Endothelial cell of umbilical vein (primary cell): ENCODE results near the gene CCDC60. TPM values are rescaled to one million over a fixed set of nuclear protein-coding genes. Genes with fewer than 3 reads are reported as not detected.

Experiments used
- BruUV-seq: library from RNA; stranded (reverse); fragments of 400-500 nt; replicated peaks from 2 replicates; lab custom pipeline; 2021; lab: Mats Ljungman, UMichigan
- CTCF ChIA-PET: fragments of 300-600, 350-600 bp; sonication (Branson Sonifier 250); formaldehyde crosslinking; loops from one replicate; lab custom pipeline; 2021; ENCODE audit warnings: antibody characterized with exemption, inconsistent platforms; lab: Charles Lee
- POLR2A ChIA-PET: fragments of 300-600, 350-600 bp; sonication (Branson Sonifier 250); formaldehyde crosslinking; loops from one replicate; lab custom pipeline; 2021; ENCODE audit warnings: antibody characterized with exemption, inconsistent platforms; lab: Charles Lee
- DNase-seq: peaks from one replicate; pipeline ENCODE4 v3.0.0-alpha.2; 2011; ENCODE audit warnings: low read depth, low spot score
- FAIRE-seq: peaks from 2 replicates; lab custom pipeline; 2011; peaks lifted over from hg19 to GRCh38; lab: Jason Lieb, UNC
- H2AFZ ChIP-seq: 2 replicates; pipeline ENCODE4 v1.6.0; 2012; ENCODE audit warnings: low read depth, low read length, control low read depth, inconsistent platforms
- H3K27ac ChIP-seq: 2 replicates; pipeline ENCODE4 v1.5.1; 2011; ENCODE audit warnings: low read depth, mild to moderate bottlenecking, control low read depth, low read length, moderate library complexity; ENCODE audit not compliant: insufficient read depth
- H3K27me3 ChIP-seq, 2 experiments: 2 replicates each; pipeline versions ENCODE4 v1.6.0 to v1.6.1; 2011; ENCODE audit warnings: low read length in 2 of 2, mixed read lengths in 1 of 2; ENCODE audit not compliant: control insufficient read depth in 2 of 2, insufficient read depth in 2 of 2
- H3K36me3 ChIP-seq, 2 experiments: 2 replicates in 1 of 2; 3 replicates in 1 of 2; pipeline ENCODE4 v1.5.1; 2011; ENCODE audit warnings: low read length in 2 of 2, mild to moderate bottlenecking in 1 of 2, moderate library complexity in 1 of 2; ENCODE audit not compliant: control insufficient read depth in 2 of 2, insufficient read depth in 2 of 2; ENCODE audit errors: extremely low read depth in 1 of 2
- H3K4me1 ChIP-seq: 3 replicates; pipeline ENCODE4 v1.5.1; 2011; ENCODE audit warnings: mild to moderate bottlenecking, low read length; ENCODE audit not compliant: control insufficient read depth, insufficient read depth; ENCODE audit errors: extremely low read depth
- H3K4me2 ChIP-seq: 2 replicates; pipeline ENCODE4 v1.6.1; 2011; ENCODE audit warnings: low read length, control low read depth, mixed read lengths; ENCODE audit not compliant: insufficient read depth
- H3K4me3 ChIP-seq, 3 experiments: fragments of 200-600 bp in 1 of 3; sonication (generic), shearing (Covaris generic) in 1 of 3; replicated peaks in 1 of 3; 2 replicates each; pipeline ENCODE4 v1.5.1; 2011 to 2016; ENCODE audit warnings: control low read depth in 3 of 3, low read length in 3 of 3, mild to moderate bottlenecking in 2 of 3, inconsistent platforms in 1 of 3, low read depth in 1 of 3, moderate library complexity in 1 of 3; ENCODE audit not compliant: insufficient read depth in 1 of 3
- H3K79me2 ChIP-seq: 2 replicates; pipeline ENCODE4 v1.6.0; 2012; ENCODE audit warnings: low read length, inconsistent platforms; ENCODE audit not compliant: control insufficient read depth, insufficient read depth
- H3K9ac ChIP-seq: replicated peaks from 2 replicates; pipeline ENCODE3; 2011; ENCODE audit warnings: low read length, control low read depth; ENCODE audit not compliant: insufficient read depth; ENCODE audit errors: extremely low read depth
- H3K9me1 ChIP-seq: replicated peaks from 3 replicates; pipeline ENCODE4 v1.6.0; 2011; ENCODE audit warnings: mild to moderate bottlenecking, low read length; ENCODE audit not compliant: control insufficient read depth, insufficient read depth; ENCODE audit errors: extremely low read depth
- H3K9me3 ChIP-seq: replicated peaks from 2 replicates; pipeline ENCODE4 v1.5.1; 2012; ENCODE audit warnings: low read length, inconsistent platforms; ENCODE audit not compliant: control insufficient read depth, insufficient read depth
- H4K20me1 ChIP-seq: replicated peaks from 2 replicates; pipeline ENCODE3; 2011; ENCODE audit warnings: mild to moderate bottlenecking, low read length; ENCODE audit not compliant: control insufficient read depth, insufficient read depth; ENCODE audit errors: extremely low read depth
- EZH2 ChIP-seq: IDR thresholded peaks from 2 replicates; pipeline ENCODE4 v1.6.1; 2012; ENCODE audit warnings: borderline replicate concordance, low read depth, mild to moderate bottlenecking, moderate library complexity, low read length, inconsistent platforms; ENCODE audit not compliant: severe bottlenecking
- FOS ChIP-seq: IDR thresholded peaks from 2 replicates; pipeline ENCODE4 v1.6.1; 2011; ENCODE audit warnings: mild to moderate bottlenecking, low read length, moderate library complexity, borderline replicate concordance; ENCODE audit not compliant: insufficient read depth
- GATA2 ChIP-seq: IDR thresholded peaks from 2 replicates; pipeline ENCODE4 v1.7.0; 2011; ENCODE audit warnings: low read depth, mild to moderate bottlenecking, moderate library complexity, mixed read lengths, low read length; ENCODE audit not compliant: insufficient read length, insufficient read depth
- JUN ChIP-seq: IDR thresholded peaks from 2 replicates; pipeline ENCODE4 v1.6.1; 2011; ENCODE audit warnings: borderline replicate concordance, low read depth; ENCODE audit not compliant: insufficient read length, insufficient read depth
- MYC ChIP-seq: IDR thresholded peaks from one replicate; pipeline ENCODE4 v1.6.1; 2011; ENCODE audit warnings: mild to moderate bottlenecking, low read depth, low read length
- POLR2A ChIP-seq: IDR thresholded peaks from 2 replicates; pipeline ENCODE4 v1.6.1; 2012; ENCODE audit warnings: low read depth, mild to moderate bottlenecking, control low read depth, low read length
- POLR2AphosphoS5 ChIP-seq: IDR thresholded peaks from 2 replicates; pipeline ENCODE4 v1.6.1; 2012; ENCODE audit warnings: low read depth, mild to moderate bottlenecking, control low read depth, low read length, moderate library complexity; ENCODE audit not compliant: insufficient read depth
- dilution Hi-C: fragments of 300-500 bp; cut with MboI; formaldehyde crosslinking; loops from one replicate; pipeline ENCODE4 v1.15.0; 2019; ENCODE audit warnings: low sequenced_read_pairs; ENCODE audit not compliant: extremely low pct_ligation_motif_present
- intact Hi-C: fragments of 100-400 bp; cut with micrococcal nuclease; formaldehyde crosslinking; loops from one replicate; pipeline ENCODE4 v1.10.0; 2022
- polyA plus RNA-seq, 4 experiments: library from polyadenylated mRNA; depleted of rRNA in 3 of 4; stranded (reverse) in 3 of 4; unstranded in 1 of 4; fragments of >200 nt; gene quantifications; 2 replicates each; pipeline versions ENCODE4 v1.2.1 to v1.2.3, GENCODE V29; 2011 to 2012; ENCODE audit warnings: missing spikeins in 1 of 4
- total RNA-seq: library from RNA; stranded (reverse); gene quantifications from 2 replicates; pipeline ENCODE4 v1.2.3, GENCODE V29; 2021
- TF ChIP-seq, protein P1 (sequence below), 2 donors: IDR thresholded peaks; 1 replicate in 1 of 2; 2 replicates in 1 of 2; pipeline ENCODE4 v1.5.1; 2011; ENCODE audit warnings: low read length in 2 of 2, mild to moderate bottlenecking in 2 of 2, moderate library complexity in 2 of 2, control low read depth in 1 of 2, inconsistent platforms in 1 of 2, low read depth in 1 of 2; ENCODE audit not compliant: insufficient read depth in 1 of 2; ENCODE audit errors: extremely low read depth in 1 of 2
- TF ChIP-seq, protein P2 (sequence below): IDR thresholded peaks from 2 replicates; pipeline ENCODE4 v1.6.1; 2011; ENCODE audit not compliant: insufficient read depth, insufficient read length

Gene CCDC60
- total and polyA plus RNA-seq, 2 donors (not counting 3 experiments of a cell fraction or from before 2014, with no cell fraction given), result not detected

DNA sequence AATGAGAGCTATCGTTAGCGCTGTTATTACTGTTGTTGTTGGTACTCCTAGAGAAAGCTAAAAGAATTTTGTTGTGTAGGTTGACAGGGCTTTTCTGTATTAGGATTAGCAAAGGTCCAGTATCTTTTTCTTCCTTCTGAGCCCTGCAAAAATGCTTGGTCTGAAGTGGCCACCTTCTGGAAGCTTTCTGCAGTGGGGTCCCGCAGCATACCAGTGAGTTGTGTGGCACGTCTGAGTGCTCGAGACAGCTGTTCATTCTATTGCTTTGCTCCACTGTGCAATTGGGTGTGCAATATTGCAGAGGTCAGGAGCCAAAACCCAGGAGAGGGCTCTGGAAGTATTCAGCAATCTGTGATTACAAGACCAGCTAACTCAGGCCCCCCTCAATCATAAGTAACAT, 57.1 kb downstream of the CCDC60 start:
- BruUV-seq, result no TSS peak
- DNase-seq (no peak), FAIRE-seq (no peak)
- no peaks in the 10 kb centered on the region for H3K4me1 ChIP-seq
- no peak for TF ChIP-seq FOS
- no peak for TF ChIP-seq JUN
- TF ChIP-seq GATA2, result no peak
- TF ChIP-seq EZH2, result no peak
- TF ChIP-seq POLR2A, result no peak
- TF ChIP-seq MYC, result no peak
- TF ChIP-seq, protein P1, sequence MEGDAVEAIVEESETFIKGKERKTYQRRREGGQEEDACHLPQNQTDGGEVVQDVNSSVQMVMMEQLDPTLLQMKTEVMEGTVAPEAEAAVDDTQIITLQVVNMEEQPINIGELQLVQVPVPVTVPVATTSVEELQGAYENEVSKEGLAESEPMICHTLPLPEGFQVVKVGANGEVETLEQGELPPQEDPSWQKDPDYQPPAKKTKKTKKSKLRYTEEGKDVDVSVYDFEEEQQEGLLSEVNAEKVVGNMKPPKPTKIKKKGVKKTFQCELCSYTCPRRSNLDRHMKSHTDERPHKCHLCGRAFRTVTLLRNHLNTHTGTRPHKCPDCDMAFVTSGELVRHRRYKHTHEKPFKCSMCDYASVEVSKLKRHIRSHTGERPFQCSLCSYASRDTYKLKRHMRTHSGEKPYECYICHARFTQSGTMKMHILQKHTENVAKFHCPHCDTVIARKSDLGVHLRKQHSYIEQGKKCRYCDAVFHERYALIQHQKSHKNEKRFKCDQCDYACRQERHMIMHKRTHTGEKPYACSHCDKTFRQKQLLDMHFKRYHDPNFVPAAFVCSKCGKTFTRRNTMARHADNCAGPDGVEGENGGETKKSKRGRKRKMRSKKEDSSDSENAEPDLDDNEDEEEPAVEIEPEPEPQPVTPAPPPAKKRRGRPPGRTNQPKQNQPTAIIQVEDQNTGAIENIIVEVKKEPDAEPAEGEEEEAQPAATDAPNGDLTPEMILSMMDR (IDR thresholded peaks at IDR 0.05; ENCODE audit: extremely low read depth in 1 of 2, insufficient read depth in 1 of 2, low read depth in 1 of 2, low read length in 2 of 2), result no peak
- TF ChIP-seq POLR2AphosphoS5, result no peak
- TF ChIP-seq, protein P2, sequence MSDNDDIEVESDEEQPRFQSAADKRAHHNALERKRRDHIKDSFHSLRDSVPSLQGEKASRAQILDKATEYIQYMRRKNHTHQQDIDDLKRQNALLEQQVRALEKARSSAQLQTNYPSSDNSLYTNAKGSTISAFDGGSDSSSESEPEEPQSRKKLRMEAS, result no peak
- no peak overlapping the region for H3K27ac ChIP-seq
- POLR2A ChIA-PET, result no interaction called here
- no peaks in the 10 kb centered on the region for H3K9me3 ChIP-seq
- no peak overlapping the region for H3K9ac ChIP-seq
- no peaks in the 10 kb centered on the region for H3K36me3 ChIP-seq
- no peak overlapping the region for H2AFZ ChIP-seq
- H3K79me2 ChIP-seq, result no peaks in the 10 kb centered on the region
- H3K4me2 ChIP-seq, result no peak overlapping the region
- CTCF ChIA-PET, result interaction anchor here (1.2 kb wide), 1 partner anchor 52 kb away, joined by 3 read pairs; no protein-coding TSS in a partner anchor
- no peaks in the 10 kb centered on the region for H3K9me1 ChIP-seq
- dilution Hi-C loops, result no loop called here
- H3K27me3 ChIP-seq, result no peaks in the 10 kb centered on the region
- no peak overlapping the region for H3K4me3 ChIP-seq
- intact Hi-C loops, result no loop called here
- H4K20me1 ChIP-seq, result no peaks in the 10 kb centered on the region
